SU-DHL-6 (cell line): ENCODE measurements around the gene AGRN.

ENCODE experiments used
- EZH2phosphoT487 ChIP-seq: fragments of 200-600 bp; sonication (generic), shearing (Covaris generic); conservative IDR thresholded peaks from 2 replicates; pipeline ENCODE4 v1.6.1; 2018; ENCODE audit warnings: mild to moderate bottlenecking, antibody characterized with exemption, low read length, moderate library complexity, mixed read lengths
- TF ChIP-seq, protein P1 (sequence below): fragments of 200-600 bp; sonication (generic); IDR thresholded peaks from one replicate; pipeline ENCODE4 v1.5.1; 2017; ENCODE audit warnings: antibody characterized with exemption, mild to moderate bottlenecking, low read length, moderate library complexity; ENCODE audit not compliant: insufficient read depth, poor library complexity, severe bottlenecking

DNA sequence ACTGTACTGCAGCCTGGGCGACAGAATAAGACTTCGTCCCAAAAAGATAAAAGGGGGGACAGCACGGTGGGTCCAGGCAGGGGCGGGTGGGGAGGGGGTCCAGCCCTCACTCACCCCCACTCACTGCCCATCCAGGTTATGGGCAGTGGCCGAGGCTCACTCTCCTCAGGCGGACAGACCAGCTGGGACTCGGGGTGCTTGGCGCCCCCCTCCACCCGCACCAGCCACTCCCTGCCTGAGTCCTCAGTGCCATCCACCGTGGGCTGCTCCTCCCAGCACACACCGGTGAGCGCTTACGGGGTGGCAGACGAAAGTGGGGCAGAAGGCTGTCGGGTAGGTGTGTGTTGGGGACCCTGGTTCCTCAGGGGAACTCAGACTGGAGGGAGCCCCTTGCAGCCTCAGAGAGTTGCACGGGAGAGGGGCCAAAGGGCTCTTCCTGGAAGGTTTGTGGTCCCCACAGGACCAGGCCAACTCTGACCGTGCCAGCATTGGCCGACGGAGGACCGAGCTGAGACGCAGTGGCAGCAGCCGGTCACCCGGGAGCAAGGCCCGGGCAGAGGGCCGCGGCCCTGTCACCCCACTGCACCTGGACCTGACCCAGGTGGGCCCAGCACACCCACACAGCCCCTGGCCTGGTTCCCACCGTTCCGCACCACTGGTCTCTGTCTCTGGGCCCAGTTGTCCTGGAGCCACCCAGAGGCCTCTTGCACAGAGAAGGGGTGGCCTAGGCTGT lies 47.0 kb upstream of the AGRN start:
- TF ChIP-seq, protein P1, sequence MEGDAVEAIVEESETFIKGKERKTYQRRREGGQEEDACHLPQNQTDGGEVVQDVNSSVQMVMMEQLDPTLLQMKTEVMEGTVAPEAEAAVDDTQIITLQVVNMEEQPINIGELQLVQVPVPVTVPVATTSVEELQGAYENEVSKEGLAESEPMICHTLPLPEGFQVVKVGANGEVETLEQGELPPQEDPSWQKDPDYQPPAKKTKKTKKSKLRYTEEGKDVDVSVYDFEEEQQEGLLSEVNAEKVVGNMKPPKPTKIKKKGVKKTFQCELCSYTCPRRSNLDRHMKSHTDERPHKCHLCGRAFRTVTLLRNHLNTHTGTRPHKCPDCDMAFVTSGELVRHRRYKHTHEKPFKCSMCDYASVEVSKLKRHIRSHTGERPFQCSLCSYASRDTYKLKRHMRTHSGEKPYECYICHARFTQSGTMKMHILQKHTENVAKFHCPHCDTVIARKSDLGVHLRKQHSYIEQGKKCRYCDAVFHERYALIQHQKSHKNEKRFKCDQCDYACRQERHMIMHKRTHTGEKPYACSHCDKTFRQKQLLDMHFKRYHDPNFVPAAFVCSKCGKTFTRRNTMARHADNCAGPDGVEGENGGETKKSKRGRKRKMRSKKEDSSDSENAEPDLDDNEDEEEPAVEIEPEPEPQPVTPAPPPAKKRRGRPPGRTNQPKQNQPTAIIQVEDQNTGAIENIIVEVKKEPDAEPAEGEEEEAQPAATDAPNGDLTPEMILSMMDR: no peak
- TF ChIP-seq EZH2phosphoT487: no peak
